GM19328 (cell line): ENCODE results near the gene PTPN6.
A peak's percentile ranks its signal among the peaks of the same experiment; 100 is the strongest.

Experiments used
- ATAC-seq: cut with Tn5 transposase; IDR thresholded peaks from one replicate; pipeline ENCODE4 v1.9.1; 2021; ENCODE audit warnings: mild to moderate bottlenecking, moderate library complexity; ENCODE audit not compliant: unreplicated experiment

Gene PTPN6

DNA sequence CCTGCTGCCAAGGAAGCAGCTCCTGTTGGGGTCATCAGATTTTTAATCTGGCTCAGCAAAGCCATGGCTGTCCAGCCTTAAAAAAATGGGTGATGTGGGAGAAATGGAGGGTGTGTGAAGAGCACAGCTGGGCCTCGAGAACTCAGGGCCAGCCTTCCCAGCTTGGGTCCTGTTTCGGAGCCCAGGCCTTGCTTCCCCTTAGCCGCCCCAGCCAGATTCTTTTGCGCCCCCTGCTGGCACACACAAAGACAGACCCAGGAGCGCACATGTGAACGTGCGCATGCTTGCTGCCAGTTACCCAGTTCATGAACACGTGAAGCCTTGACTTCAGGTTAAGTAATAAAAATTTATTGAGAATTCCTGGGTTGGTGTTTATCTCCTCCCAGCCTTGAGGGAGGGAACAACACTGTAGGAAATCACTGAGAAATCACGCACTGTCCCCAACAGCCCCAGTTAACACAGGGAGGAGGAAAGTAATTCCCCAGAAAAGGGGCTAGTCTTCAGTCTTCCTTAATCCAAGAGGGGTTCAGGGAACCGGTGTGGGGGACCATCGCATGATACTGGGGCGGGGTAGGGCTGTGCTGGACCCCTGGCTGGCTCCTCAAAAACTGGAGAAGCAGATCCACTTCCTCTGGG is 14.0 kb downstream of the PTPN6 start:
- no peak for ATAC-seq

- no peak for ATAC-seq
Measured at GRCh38 chr12:6965714-6966113, 14.6 kb downstream of the PTPN6 start.

DNA sequence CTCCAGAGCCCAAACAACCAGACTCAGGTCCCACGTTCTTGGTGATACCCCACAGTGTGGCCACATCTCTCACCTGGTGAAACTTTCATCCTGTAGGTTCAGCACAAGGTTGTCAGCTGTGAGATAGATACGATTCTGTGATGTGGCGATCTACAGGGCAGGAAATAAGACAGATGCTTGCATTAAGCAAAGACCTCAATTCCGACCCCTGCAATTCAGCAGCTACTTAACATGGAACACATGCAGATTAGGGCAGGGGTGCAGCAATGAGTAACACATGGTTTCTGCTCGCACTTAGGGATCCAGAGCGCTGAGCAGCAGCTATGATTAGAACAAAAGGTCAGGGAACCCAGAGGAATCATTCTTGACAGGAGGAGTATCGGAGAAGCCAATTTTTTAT is 15.2 kb downstream of the PTPN6 start:
- ATAC-seq = no peak

DNA sequence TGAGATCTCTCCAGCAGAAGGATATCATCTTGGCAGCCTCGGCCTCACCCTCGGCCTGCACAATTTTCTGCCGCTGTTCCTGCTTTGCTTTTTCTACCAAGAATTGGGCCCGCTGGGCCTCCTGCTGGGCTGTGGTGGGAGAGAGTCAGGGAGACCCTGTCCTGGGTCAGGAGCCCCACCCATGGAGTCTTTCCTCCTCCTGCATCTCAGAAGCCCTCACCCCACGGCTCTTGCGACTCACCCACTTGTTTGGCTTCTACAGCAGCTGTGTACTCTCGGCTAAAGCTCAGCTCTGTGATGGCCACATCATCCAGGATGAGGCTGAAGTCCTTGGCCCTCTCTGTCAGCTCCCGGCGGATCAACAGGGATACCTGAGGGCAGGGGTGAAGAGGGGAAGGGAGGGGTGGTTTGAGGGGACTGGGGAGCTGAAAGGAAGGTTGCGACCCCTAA is 16.5 kb downstream of the PTPN6 start:
- ATAC-seq = no peak

GRCh38 chr12:6968426-6968825 is 17.3 kb downstream of the PTPN6 start:
- ATAC-seq = no peak

GRCh38 chr12:6970096-6970527 is 19.0 kb downstream of the PTPN6 start:
- peak; percentile 33 for ATAC-seq

DNA sequence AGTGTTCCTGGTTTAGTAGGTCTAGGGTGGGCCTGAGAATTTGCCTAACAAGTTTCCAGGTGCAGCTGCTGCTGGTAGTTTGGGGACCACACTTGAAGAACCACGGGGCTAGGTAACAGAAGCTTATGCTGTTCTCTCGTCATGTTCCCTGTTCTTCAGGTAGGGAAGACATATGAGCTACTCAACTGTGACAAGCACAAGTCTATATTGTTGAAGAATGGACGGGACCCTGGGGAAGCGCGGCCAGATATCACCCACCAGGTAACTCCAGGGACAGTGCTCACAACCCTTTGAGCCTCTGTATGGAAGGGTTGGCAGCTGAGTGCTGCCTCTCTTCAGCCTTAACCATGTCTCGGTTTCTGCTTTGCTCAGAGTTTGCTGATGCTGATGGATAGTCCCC is 23.0 kb downstream of the PTPN6 start:
- no peak for ATAC-seq

- no peak for ATAC-seq
Measured at GRCh38 chr12:6975297-6976032, 24.3 kb downstream of the PTPN6 start.

DNA sequence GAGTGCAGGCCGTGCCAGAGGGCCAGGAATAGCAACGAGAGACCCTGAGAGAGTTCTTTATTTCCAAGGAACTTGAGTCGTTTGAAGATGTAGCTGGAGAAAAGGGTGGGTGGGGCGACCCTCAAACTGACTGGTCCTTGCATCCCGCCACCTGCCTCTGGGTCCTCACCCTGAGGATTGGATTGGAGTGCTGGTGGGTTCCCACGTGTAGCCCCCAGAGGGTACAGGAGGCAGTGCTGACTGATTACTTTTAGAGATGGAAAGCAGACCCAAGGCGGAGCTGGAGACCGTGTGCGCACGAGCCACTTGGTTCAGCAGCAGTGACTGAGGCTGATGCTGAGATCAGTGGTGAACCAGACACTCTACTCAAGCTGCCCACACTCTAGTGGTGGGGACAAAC is 26.5 kb downstream of the PTPN6 start:
- ATAC-seq = no peak

- ATAC-seq = no peak
Measured at GRCh38 chr12:6978188-6978587, 27.0 kb downstream of the PTPN6 start.

- ATAC-seq = no peak
Measured at GRCh38 chr12:6978611-6979011, 27.5 kb downstream of the PTPN6 start.

DNA sequence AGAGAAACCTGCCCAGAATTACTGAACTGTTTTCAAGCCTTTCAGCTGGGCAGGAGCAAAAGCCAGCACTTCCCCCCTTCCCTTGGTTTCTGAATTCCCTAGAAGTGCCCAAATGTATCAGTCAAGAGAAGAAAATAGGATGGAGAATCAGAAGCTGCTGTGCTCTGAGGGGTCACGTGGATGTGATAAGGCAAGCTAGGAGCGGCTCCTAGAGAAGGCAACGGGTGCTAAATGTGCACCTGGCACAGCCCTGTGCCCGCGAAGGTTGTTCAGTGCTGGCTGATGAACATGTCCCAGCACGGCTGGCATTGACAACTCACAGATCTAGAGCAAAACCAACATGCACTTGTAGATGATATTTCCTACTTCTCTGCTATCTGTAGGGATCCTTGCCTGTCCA is 27.9 kb downstream of the PTPN6 start:
- no peak for ATAC-seq

DNA sequence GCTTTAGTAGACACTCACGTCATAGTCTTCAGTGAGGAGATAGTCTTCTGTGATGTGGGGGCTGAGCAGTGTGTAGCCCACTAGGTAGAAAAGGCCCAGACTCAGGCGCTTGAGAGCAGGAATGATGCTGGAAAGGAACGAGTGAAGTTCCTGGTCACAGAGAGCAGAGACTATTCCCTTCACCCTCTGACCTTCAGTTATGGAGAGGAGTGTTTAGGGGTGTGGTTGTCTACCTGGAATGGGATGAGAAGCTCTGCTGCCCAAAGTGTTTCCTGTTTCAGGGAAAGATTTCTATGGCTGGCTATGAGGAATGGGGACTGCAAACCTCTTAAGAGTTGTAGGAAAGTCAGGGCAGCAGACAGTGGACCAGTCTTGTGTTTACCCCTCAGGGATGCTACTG is 28.3 kb downstream of the PTPN6 start:
- ATAC-seq = no peak

GRCh38 chr12:6980075-6980474 is 28.9 kb downstream of the PTPN6 start:
- no peak for ATAC-seq

DNA sequence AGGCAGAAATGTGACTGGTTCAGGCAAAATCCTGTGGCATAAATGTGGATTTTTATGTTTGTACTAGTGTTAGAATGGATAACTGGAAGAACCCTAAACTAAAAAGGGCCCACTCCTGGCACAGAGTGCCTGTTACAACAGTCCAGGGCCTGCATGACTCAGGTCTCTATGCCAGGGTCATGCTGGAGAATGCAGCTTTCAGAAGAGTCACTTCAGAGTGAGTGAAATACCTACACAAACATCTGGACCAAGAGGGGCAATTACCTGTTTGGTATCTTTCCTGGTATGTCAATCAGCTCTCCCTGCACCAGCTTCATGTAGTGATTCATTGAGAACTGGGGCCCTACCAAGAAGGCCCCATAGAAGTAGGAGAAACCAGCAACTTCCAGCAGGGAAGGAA is 29.6 kb downstream of the PTPN6 start:
- no peak for ATAC-seq

GRCh38 chr12:6981152-6982052 is 30.2 kb downstream of the PTPN6 start:
- ATAC-seq = no peak

GRCh38 chr12:6982532-6982931 is 31.4 kb downstream of the PTPN6 start:
- ATAC-seq = no peak

GRCh38 chr12:6987956-6988553 is 36.9 kb downstream of the PTPN6 start:
- ATAC-seq = no peak

GRCh38 chr12:6996040-6996441 is 44.9 kb downstream of the PTPN6 start:
- no peak for ATAC-seq

DNA sequence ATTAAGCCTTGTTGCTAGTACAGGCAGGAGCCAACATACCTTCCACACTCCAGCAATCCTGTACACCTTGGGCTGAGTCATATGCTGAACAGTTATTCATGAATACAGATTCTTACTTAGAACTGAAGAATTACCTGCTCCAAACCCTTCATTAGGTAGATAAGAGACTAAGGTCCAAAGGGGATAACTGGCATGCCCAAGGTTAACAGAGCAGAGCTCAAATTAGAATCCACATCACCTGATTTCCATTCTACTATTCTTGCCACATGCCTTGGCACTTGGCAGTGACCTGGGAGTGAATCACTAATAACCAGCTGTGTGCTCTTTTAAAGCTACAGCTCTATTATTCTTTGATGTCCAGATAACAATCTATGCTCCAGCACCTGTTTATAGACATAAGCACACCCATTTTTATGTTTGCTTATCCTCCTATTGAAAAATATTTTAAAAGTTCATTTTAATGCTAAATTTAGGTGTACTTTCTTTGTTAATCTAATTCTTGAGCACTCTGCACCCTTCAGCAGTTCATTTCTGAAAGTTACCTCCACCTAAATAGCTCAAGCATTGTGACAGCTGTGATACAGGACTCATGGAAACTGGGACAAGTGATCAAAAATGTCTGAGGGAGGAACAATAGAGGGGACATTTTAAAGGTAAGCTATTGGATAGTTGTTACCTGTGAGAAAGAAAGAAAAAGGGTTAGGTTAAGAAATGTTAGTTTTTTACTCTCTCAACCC is 47.7 kb downstream of the PTPN6 start:
- no peak for ATAC-seq
